Adrenal gland (tissue), 5 donors: ENCODE data around the gene GRIA4.

Experiments used
- CTCF ChIP-seq, 6 experiments: fragments of 450-650 bp in 4 of 6; fragments of 200-600 bp in 2 of 6; sonication (generic) in 1 of 6; IDR thresholded peaks; 1 replicate in 5 of 6; 2 replicates in 1 of 6; pipeline versions ENCODE4 v1.5.1 to v1.8.0; 2016 to 2021; ENCODE audit warnings: antibody characterized with exemption in 6 of 6, mild to moderate bottlenecking in 2 of 6, moderate library complexity in 1 of 6
- POLR2A ChIP-seq, 2 donors: fragments of 450-650 bp; IDR thresholded peaks; one replicate each; pipeline ENCODE4 v1.6.1; 2017; ENCODE audit warnings: antibody characterized with exemption in 2 of 2, mild to moderate bottlenecking in 2 of 2, moderate library complexity in 1 of 2
- donor health status: DM: no; HTN: no; CAD: no.

- TF ChIP-seq CTCF (IDR thresholded peaks at IDR 0.05) (no peak), POLR2A (IDR thresholded peaks at IDR 0.05) (no peak)
Measured at GRCh38 chr11:105780781-105781525, 171.1 kb downstream of the GRIA4 start.
